Liver (tissue), 3 donors: ENCODE data around the gene OR10A6.

Experiments
- CTCF ChIP-seq: fragments of 150-350 bp; IDR thresholded peaks from 2 replicates; pipeline ENCODE4 v1.5.1; 2017; ENCODE audit warnings: improper control_type of control experiment, low read depth, low read length; ENCODE audit not compliant: missing input control
- FOXA1 ChIP-seq: IDR thresholded peaks from 2 replicates; pipeline ENCODE4 v1.6.1; 2016; ENCODE audit warnings: antibody characterized with exemption
- GABPA ChIP-seq, 2 donors: IDR thresholded peaks in 1 of 2; conservative IDR thresholded peaks in 1 of 2; 2 replicates each; pipeline ENCODE4 v1.6.1; 2016; ENCODE audit warnings: antibody characterized with exemption in 2 of 2, mild to moderate bottlenecking in 1 of 2, moderate library complexity in 1 of 2
- HNF4A ChIP-seq, 2 donors: conservative IDR thresholded peaks; 2 replicates each; pipeline ENCODE4 v1.6.1; 2016; ENCODE audit warnings: antibody characterized with exemption in 2 of 2, mild to moderate bottlenecking in 2 of 2
- HNF4G ChIP-seq: IDR thresholded peaks from 2 replicates; pipeline ENCODE4 v1.6.1; 2016; ENCODE audit warnings: antibody characterized with exemption
- JUND ChIP-seq, 2 donors: IDR thresholded peaks; 2 replicates each; pipeline ENCODE4 v1.6.1; 2016; ENCODE audit warnings: antibody characterized with exemption in 2 of 2
- MAX ChIP-seq: IDR thresholded peaks from 2 replicates; pipeline ENCODE4 v1.6.1; 2016; ENCODE audit warnings: antibody characterized with exemption
- RAD21 ChIP-seq, 2 donors: IDR thresholded peaks; 2 replicates each; pipeline ENCODE4 v1.6.1; 2016; ENCODE audit warnings: antibody characterized with exemption in 2 of 2, mild to moderate bottlenecking in 2 of 2
- REST ChIP-seq: IDR thresholded peaks from 2 replicates; pipeline ENCODE4 v1.6.1; 2016; ENCODE audit warnings: antibody characterized with exemption, mild to moderate bottlenecking
- RXRA ChIP-seq, 2 donors: IDR thresholded peaks; 2 replicates each; pipeline ENCODE4 v1.6.1; 2017 to 2018; ENCODE audit warnings: antibody characterized with exemption in 2 of 2, mild to moderate bottlenecking in 1 of 2
- SP1 ChIP-seq: IDR thresholded peaks from 2 replicates; pipeline ENCODE4 v1.6.1; 2018; ENCODE audit warnings: antibody characterized with exemption, mild to moderate bottlenecking
- TAF1 ChIP-seq: conservative IDR thresholded peaks from 2 replicates; pipeline ENCODE4 v1.6.1; 2016; ENCODE audit warnings: antibody characterized with exemption, mild to moderate bottlenecking
- YY1 ChIP-seq: IDR thresholded peaks from 2 replicates; pipeline ENCODE4 v1.6.1; 2016; ENCODE audit warnings: antibody characterized with exemption, mild to moderate bottlenecking
- donor health status: healthy.
- donor health status: healthy.

- TF ChIP-seq CTCF (no peak), HNF4G (no peak), RAD21 (IDR thresholded peaks at IDR 0.05) (no peak), RXRA (IDR thresholded peaks at IDR 0.05) (no peak), JUND (IDR thresholded peaks at IDR 0.05) (no peak), GABPA (IDR thresholded peaks at IDR 0.05 in 1 of 2, conservative IDR thresholded peaks at IDR 0.05 in 1 of 2) (no peak), MAX (no peak), SP1 (no peak), REST (no peak), TAF1 (no peak), YY1 (no peak), HNF4A (conservative IDR thresholded peaks at IDR 0.05) (no peak), FOXA1 (no peak)
Observed at GRCh38 chr11:7977232-7977917, 46.3 kb upstream of the OR10A6 start.
